A172 (cell line): ENCODE results near the gene GNG8. TPM values are rescaled to one million over a fixed set of nuclear protein-coding genes. Genes with fewer than 3 reads are reported as not detected.
"Not testable (repeated sequence)": the region's sequence is repeated elsewhere in the genome, so short reads cannot be mapped to it uniquely, and the experiment has no call there.

Experiments used
- DNase-seq: peaks from one replicate; pipeline ENCODE4 v3.0.0-alpha.2; 2015; ENCODE audit warnings: low spot score
- total RNA-seq: library from RNA; depleted of rRNA; stranded (reverse); fragments of >200 nt; shearing (Covaris generic); gene quantifications from 2 replicates; pipeline ENCODE4 v1.2.3, GENCODE V29; 2014

Gene GNG8
- total RNA-seq, 1 experiment from 2014 or later: not detected

DNA sequence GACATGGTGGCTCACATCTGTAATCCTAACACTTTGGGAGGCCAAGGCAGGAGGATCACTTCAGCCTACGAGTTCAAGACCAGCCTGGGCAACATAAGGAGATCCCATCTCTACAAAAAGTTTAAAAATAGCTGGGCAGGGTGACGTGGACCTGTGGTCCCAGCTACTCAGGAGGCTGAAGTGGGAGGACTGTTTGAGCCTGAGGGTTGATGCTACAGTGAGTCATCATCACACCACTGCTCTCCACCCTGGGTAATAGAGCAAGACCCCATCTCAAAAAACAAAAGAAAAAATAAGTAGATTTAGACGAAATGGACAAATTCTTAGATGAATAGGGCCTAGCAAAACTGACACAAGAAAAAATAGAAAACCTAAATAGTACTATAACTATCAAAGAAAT lies 10.4 kb upstream of the GNG8 start:
- DNase-seq: no peak

DNA sequence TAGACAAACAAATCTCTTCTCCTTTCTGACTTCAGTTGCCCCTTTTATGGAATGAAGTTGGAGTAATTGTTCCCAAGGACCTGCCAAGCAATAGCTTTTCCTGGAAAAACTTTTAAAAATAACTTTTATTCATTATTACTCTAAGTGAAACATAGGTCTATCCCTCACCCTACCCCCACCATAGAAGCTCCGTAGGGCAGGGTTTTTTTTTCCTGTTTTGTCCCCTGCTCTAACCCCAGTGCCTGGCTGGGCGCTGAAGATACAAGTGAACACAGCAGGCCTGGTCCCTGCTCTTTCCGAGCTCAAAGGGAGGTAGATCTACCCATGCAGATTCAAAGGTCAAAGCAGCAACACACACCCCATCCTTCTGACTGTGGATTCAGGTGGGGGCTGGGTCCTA lies 8.7 kb upstream of the GNG8 start:
- DNase-seq: no peak

- DNase-seq: no peak
Observed at GRCh38 chr19:46640656-46641055, 4.7 kb upstream of the GNG8 start.

- DNase-seq: peak; percentile 23
Observed at GRCh38 chr19:46639358-46640182, 3.6 kb upstream of the GNG8 start.

- DNase-seq: no peak
Observed at GRCh38 chr19:46637224-46637623, 1.2 kb upstream of the GNG8 start.

DNA sequence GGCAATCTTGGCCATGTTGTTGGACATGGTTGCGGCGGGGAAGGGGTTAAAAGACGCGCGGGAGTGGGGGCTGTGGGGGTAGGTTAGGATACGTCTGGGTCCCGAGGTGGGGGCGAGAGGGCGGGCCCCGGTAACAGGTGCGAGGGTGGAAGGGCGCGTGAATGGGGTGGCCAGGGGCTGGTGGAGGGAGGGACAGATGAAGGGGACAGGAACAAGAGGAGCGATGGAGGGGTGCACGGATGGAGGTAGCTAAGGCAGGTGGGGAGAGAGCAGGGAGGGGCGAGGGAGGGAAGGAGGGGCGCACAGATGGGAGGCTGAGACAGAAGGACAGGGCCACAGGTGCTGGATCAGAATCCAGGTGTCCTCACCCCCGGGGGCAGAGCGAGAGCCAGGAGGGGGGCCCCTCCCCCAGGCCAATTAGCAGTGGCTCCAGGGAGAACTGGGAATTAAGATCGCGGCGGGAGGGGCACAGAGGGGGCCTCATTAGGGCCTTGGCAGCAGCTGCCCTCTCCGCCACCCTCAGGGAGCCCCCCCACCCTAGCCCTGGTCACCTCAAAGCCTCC lies 1.3 kb downstream of the GNG8 start:
- no peak for DNase-seq

DNA sequence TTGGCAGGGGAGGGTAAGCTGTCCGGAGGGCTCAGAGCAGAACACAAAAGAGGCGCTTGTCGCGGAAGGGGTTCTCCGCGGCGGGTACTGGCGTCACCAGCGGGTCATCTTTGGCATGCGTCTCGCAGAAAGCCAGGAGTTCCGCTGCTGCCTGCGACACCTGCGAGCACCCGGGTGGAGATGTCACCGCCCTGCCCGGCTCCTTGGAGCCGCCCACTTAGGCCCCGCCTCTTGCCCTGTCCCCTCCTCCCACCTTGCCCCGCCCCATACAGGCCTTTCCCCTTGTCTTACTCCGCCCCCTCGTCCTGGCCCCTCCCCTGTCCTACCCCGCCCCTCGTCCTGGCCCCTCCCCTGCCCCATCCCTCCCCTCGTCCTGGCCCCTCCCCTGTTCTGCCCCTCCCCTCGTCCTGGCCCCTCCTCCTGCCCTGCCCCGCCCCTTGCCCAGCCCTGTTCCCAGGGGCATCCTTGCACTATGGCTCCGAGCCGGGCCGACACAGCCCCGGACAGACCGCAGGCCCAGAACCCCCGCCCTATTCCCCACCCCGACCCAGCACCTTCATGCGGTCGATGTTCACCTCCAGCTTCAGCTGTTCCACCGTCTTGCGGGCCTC lies 1.9 kb downstream of the GNG8 start:
- peak; percentile 65 for DNase-seq

DNA sequence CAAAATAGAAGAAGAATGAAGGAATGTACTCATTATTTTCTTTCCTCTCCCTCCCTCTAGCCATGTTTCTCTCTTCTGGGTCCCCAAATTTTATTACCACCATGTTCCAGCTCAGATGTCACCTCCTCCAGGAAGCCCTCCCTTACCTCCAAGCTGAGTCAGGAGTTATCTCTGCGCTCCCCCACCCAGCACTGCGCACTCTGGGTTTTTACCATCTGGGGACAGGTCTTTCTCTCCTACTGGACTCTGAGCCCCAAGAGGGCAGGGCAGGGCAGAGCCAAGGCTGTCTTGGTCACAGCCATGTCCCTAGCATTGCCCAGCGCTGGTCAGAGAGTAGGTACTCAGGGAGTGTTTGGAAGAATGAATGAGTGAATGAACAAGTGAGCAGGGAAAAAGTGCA lies 2.9 kb downstream of the GNG8 start:
- DNase-seq: no peak

GRCh38 chr19:46631481-46631880 lies 4.5 kb downstream of the GNG8 start:
- DNase-seq: no peak

DNA sequence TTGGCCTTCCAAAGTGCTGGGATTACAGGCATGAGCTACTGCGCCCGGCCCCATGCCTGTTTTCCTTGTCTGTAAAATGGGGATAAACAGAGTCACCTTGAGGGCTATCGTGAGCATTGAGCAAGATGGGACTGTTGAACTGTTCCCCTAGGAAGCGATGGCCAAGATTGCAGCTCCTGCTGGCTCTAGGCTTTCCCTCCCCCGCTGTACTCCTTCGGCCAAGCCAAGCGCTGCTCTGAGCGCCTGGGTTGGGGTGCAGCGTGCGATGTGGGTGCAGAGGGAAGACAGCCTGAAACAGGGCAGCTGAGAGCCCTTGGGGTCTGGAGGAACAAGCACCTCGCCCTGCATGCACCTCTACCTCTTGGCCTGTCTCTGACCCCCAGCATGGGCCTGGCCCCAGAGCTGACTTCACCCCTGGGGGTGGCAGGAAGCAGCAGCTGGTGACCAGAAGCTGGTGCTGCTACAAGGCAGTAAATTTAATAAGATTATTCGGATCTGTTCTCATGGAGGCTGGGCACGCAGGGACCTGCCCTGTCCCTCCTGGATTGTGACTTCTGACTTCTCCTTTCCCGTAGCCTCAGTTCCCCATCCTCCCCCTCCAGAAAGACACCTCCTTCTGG lies 5.3 kb downstream of the GNG8 start:
- DNase-seq: no peak

DNA sequence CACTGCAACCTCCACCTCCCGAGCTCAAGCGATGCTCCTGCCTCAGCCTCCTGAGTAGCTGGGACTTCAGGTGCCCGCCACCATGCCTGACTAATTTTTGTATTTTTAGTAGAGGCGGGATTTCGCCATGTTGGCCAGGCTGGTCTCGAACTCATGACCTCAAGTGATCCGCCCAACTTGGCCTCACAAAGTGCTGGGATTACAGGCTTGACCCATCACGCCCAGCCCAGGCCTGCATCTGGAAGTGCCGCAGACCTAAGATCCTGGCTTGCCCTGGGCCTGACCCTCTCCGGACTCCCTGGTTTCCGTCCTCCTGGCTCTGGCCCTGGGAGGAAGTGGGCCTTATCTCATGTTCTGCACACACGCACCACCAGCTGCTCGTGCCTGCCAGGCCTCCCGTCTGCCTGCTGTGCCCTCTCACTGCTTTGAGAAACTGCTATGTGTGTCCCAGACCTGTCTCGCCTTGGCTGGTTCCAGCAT lies 6.4 kb downstream of the GNG8 start:
- DNase-seq: no peak

- DNase-seq: not testable (repeated sequence)
Observed at GRCh38 chr19:46628970-46629369, 7.0 kb downstream of the GNG8 start.

GRCh38 chr19:46626446-46626845 lies 9.6 kb downstream of the GNG8 start:
- DNase-seq: no peak

DNA sequence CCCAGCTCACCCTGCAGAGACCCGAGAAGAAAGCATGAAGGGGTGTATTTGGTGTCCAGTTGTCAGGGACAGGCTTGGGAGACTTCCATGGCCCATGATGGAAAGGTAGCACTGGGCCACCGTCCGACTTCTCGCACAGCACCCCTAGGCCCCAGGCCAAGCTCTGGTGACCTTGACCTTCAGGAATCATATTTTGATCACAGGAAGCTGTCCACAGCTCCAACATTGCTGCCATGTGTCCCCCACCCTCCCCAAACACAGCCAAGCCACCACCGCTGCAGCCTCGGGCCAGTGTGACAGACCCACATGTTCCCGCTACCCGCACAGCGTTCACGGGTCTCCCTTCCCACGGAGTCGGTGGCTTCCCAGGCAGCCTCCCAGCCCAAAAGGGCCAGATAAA lies 10.3 kb downstream of the GNG8 start:
- no peak for DNase-seq

- peak; percentile 63 for DNase-seq
Observed at GRCh38 chr19:46624958-46625661, 10.9 kb downstream of the GNG8 start, which contains the start of gene PTGIR. TSS of gene PTGIR (minus strand) at chr19:46625089. CDS start at chr19:46624225, 864 bp downstream.

DNA sequence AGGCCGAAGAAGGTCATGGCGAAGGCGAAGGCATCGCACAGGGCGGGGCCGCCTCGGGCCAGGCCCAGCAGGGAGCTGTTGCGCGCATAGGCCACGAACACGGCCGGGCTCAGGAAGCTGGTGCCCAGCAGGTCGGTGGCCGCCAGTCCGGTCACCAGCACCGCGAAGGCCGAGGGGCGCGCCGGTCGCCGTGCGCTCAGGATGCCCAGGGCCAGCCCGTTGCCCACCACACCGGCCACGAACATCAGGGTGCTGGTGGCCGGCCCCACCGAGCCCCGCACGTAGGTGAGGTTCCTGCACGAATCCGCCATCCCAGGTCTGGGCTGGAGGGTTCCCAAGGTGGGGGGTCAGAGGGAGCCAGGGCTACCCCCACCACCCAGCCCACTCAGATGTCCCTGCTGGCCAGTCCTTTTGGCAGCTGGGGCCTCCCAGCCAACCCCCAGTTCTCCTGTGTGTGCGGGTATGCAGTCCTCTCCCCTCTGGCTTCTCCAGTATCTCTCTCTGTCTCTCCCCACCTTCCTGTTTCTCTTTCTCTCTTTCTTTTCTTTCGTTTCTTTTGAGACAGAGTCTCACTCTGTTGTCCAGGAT lies 12.0 kb downstream of the GNG8 start:
- DNase-seq: no peak

DNA sequence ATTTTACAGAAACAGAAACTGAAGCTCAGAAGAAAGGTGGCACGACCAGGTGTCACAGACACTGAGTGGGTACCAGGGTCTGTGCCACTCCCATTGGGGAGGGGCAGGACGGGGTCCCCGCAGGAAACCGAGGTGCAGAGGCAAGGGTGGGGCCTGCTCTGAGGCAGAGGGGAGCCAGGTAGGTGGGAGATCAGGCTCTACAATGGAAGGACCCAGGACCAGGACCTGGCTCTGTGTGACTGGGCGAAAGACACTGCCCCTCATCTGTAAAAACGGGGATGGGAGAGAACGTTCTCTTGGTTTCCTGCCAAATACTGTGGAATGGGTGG lies 13.9 kb downstream of the GNG8 start:
- no peak for DNase-seq

GRCh38 chr19:46621191-46622117 lies 14.5 kb downstream of the GNG8 start:
- no peak for DNase-seq

- DNase-seq: no peak
Observed at GRCh38 chr19:46620716-46621115, 15.3 kb downstream of the GNG8 start.

DNA sequence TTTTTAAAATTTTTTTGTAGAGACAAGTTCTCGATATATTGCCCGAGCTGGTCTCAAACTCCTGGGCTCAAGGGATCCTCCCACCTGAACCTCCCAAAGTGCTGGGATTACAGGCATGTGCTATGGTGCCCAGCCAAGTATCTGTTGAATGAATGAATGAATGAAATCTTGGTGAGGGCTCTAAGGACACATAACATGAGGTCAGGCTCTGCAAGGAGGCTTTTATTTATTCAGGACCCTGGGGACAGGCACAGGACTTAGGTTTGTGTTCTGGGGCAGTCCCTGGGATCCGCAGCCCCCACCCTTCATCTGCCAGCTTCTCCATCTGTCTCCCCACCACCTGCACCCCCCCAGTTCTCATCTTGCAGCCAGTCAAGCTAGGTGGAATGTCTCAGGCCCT lies 15.7 kb downstream of the GNG8 start:
- no peak for DNase-seq
